MG63 (cell line): ENCODE measurements around the gene C5orf63. TPM values are rescaled to one million over a fixed set of nuclear protein-coding genes. Genes with fewer than 3 reads are reported as not detected.
"Not testable (repeated sequence)": the region's sequence is repeated elsewhere in the genome, so short reads cannot be mapped to it uniquely, and the experiment has no call there.

Experiments used
- DNase-seq: peaks from one replicate; pipeline ENCODE4 v3.0.0-alpha.2; 2020
- H3K27me3 ChIP-seq: fragments of 250-450 bp; sonication (Bioruptor Pico); 2 replicates; pipeline ENCODE4 v1.5.1; 2020; ENCODE audit warnings: mild to moderate bottlenecking, moderate library complexity
- H3K36me3 ChIP-seq: fragments of 250-450 bp; sonication (Bioruptor Pico); 2 replicates; pipeline ENCODE4 v1.5.1; 2020; ENCODE audit warnings: mild to moderate bottlenecking, moderate library complexity
- H3K4me3 ChIP-seq: fragments of 250-450 bp; sonication (Bioruptor Pico); 2 replicates; pipeline ENCODE4 v1.5.1; 2020; ENCODE audit warnings: mild to moderate bottlenecking, moderate library complexity
- H3K9me3 ChIP-seq: fragments of 250-450 bp; sonication (Bioruptor Pico); 2 replicates; pipeline ENCODE4 v1.5.1; 2020; ENCODE audit warnings: mild to moderate bottlenecking, moderate library complexity
- total RNA-seq: library from RNA; depleted of rRNA; stranded (reverse); fragments of >200 nt; shearing (Covaris generic); gene quantifications from 2 replicates; pipeline ENCODE4 v1.2.3, GENCODE V29; 2014; ENCODE audit warnings: low replicate concordance; rRNA removed

Gene C5orf63
- total RNA-seq, 1 experiment from 2014 or later: 12.2 TPM

DNA sequence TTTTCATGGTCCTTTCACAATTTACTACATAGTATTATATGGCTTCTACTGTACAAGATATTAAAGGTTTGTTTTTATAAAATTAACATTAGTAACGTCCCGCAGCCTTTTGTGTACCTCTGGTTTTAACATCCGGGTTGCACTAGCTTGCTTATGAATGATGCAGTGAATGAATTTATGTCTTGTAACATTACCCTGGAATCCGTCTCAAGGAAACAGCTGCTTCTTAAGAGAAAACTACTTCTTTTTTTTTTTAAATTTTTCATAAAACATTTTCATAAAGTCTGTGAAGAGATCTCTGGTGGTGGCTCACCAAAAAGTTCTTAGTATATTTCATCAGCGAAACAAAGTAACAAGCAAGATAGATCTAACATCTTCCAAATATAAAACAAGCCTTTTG lies 66.6 kb downstream of the C5orf63 start:
- Histone ChIP-seq H3K9me3 (no peaks in the 10 kb centered on the region), H3K36me3 (no peaks in the 10 kb centered on the region), H3K27me3 (no peaks in the 10 kb centered on the region), H3K4me3 (no peak overlapping the region)
- DNase-seq: no peak

DNA sequence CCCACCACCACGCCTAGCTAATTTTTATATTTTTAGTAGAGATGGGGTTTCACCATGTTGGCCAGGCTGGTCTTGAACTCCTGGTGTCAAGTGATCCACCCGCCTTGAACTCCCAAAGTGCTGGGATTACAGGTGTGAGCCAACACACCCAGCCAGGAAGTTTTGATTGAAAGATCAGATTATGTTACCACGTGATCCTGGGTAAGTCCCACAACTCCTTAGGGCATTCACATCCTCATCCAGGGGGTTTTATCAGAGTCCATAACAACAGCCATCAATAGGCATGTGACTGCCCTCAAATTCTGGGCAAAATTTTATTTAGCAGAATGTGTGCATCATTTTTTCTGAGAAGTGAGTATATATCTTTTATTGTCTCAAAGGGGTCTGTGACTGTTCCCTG lies 68.0 kb downstream of the C5orf63 start:
- H3K4me3 ChIP-seq, H3K27me3 ChIP-seq, H3K9me3 ChIP-seq, H3K36me3 ChIP-seq, DNase-seq: not testable (repeated sequence)

- no peaks in the 10 kb centered on the region for H3K36me3 ChIP-seq
Observed at GRCh38 chr5:127004721-127005120, 68.6 kb downstream of the C5orf63 start.

GRCh38 chr5:127003798-127004495 lies 69.4 kb downstream of the C5orf63 start:
- no peaks in the 10 kb centered on the region for H3K27me3 ChIP-seq

More at GRCh38 chr5:127004721-127005120, 68.6 kb downstream of the C5orf63 start:
- Histone ChIP-seq H3K9me3 (no peaks in the 10 kb centered on the region), H3K4me3 (no peak overlapping the region), H3K27me3 (no peaks in the 10 kb centered on the region)
- DNase-seq: no peak

DNA sequence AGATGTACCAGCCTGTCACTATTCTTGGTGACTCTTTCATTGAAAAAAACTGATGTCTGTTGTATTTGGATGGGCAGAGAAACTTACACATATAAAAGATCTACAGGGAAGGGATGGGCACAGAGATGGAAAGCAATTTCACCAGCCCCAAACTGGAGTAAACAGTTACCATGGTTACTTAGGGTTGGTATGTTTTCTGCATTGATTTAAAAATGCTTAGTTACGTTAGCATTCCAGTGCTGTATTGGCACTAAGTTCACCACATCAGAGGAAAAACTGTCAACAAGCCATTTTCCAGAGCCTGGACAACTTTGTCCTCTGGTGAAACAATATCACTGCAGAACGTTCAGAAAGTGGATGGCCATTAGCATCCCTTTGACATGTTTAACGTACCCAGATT lies 70.9 kb downstream of the C5orf63 start:
- Histone ChIP-seq H3K9me3 (no peaks in the 10 kb centered on the region), H3K4me3 (no peak overlapping the region), H3K36me3 (no peaks in the 10 kb centered on the region), H3K27me3 (no peaks in the 10 kb centered on the region)
- no peak for DNase-seq

More at GRCh38 chr5:127003798-127004495, 69.4 kb downstream of the C5orf63 start:
- Histone ChIP-seq H3K9me3 (no peaks in the 10 kb centered on the region), H3K36me3 (no peaks in the 10 kb centered on the region), H3K4me3 (no peak overlapping the region)
- DNase-seq: no peak

- no peaks in the 10 kb centered on the region for H3K9me3 ChIP-seq
- DNase-seq: no peak
- no peaks in the 10 kb centered on the region for H3K27me3 ChIP-seq
- H3K36me3 ChIP-seq: no peaks in the 10 kb centered on the region
- no peak overlapping the region for H3K4me3 ChIP-seq
Observed at GRCh38 chr5:127001621-127002296, 71.5 kb downstream of the C5orf63 start.

Other genes starting within 250 kb of the C5orf63 start
- 5.2 and 6.9 TPM in 2 replicates for gene MARCHF3, start 42.9 kb downstream of the C5orf63 start, total RNA-seq
- not detected in 2 replicates for gene MEGF10, start 217.3 kb upstream of the C5orf63 start, total RNA-seq